Peyer's patch (tissue), 4 donors: ENCODE measurements around the gene CHID1.

Experiments used
- CTCF ChIP-seq, 6 experiments: fragments of 450-650 bp in 4 of 6; fragments of 200-600 bp in 2 of 6; sonication (generic) in 1 of 6; IDR thresholded peaks; one replicate each; pipeline ENCODE4 v1.5.1; 2017 to 2019; ENCODE audit warnings: antibody characterized with exemption in 6 of 6, mild to moderate bottlenecking in 3 of 6, moderate library complexity in 1 of 6
- POLR2A ChIP-seq, 2 donors: fragments of 450-650 bp; IDR thresholded peaks; one replicate each; pipeline ENCODE4 v1.5.1; 2017; ENCODE audit warnings: antibody characterized with exemption in 2 of 2, mild to moderate bottlenecking in 2 of 2, moderate library complexity in 2 of 2

- TF ChIP-seq CTCF (IDR thresholded peaks at IDR 0.05) (no peak), POLR2A (IDR thresholded peaks at IDR 0.05) (no peak)
Measured at GRCh38 chr11:863023-863909, 47.3 kb downstream of the CHID1 start.
